Activated B cell treated with CpG ODN at 0.5 μM for 24 hours (primary cell): ENCODE results near the gene NANOS3. TPM values are rescaled to one million over a fixed set of nuclear protein-coding genes. Genes with fewer than 3 reads are reported as not detected.

Experiments used
- ATAC-seq: fragments of 200-7000 bp; cut with Tn5 transposase; one replicate; pipeline ENCODE4 v1.10.0; 2021; ENCODE audit warnings: low read depth, mild to moderate bottlenecking, moderate library complexity
- CTCF ChIA-PET: fragments of 350-600 bp; sonication (Branson Sonifier 250); formaldehyde crosslinking; loops from one replicate; lab custom pipeline; 2021; ENCODE audit warnings: antibody characterized with exemption; lab: Charles Lee
- POLR2A ChIA-PET: fragments of 350-600 bp; sonication (Branson Sonifier 250); formaldehyde crosslinking; loops from one replicate; lab custom pipeline; 2021; ENCODE audit warnings: antibody characterized with exemption; lab: Charles Lee
- DNase-seq: peaks from one replicate; pipeline ENCODE4 v3.0.0; 2022
- H3K27ac Mint-ChIP-seq: one replicate; pipeline ENCODE4 v1.8.0; 2020; ENCODE audit warnings: mixed read lengths
- H3K27me3 Mint-ChIP-seq: one replicate; pipeline ENCODE4 v1.8.0; 2021; ENCODE audit warnings: mixed read lengths
- H3K36me3 Mint-ChIP-seq: one replicate; pipeline ENCODE4 v1.8.0; 2021; ENCODE audit warnings: low read depth, mixed read lengths
- H3K4me1 Mint-ChIP-seq: one replicate; pipeline ENCODE4 v1.8.0; 2021; ENCODE audit warnings: mixed read lengths
- H3K4me3 Mint-ChIP-seq: one replicate; pipeline ENCODE4 v1.8.0; 2020; ENCODE audit warnings: mild to moderate bottlenecking, mixed read lengths
- H3K9me3 Mint-ChIP-seq: one replicate; pipeline ENCODE4 v1.8.0; 2020; ENCODE audit warnings: mixed read lengths
- CTCF ChIP-seq: fragments of 200-600 bp; IDR thresholded peaks from one replicate; pipeline ENCODE4 v1.8.0; 2022; ENCODE audit warnings: antibody characterized with exemption, mild to moderate bottlenecking
- intact Hi-C: fragments of 100-400 bp; cut with micrococcal nuclease; formaldehyde crosslinking; loops from one replicate; pipeline ENCODE4 v1.15.1; 2024
- total RNA-seq: library from RNA; stranded (reverse); gene quantifications from 2 replicates; pipeline ENCODE4 v1.2.3, GENCODE V29; 2022

NANOS3 gene
- total RNA-seq, 1 donor from 2014 or later, result not detected

GRCh38 chr19:13880059-13881043 is 3.4 kb downstream of the NANOS3 start:
- ChIA-PET CTCF (interaction anchor here (0.8 to 5.8 kb wide), 12 partner anchors 18 to 470 kb away, joined by 3 to 42 read pairs (median 4); partner anchors contain the start of genes IL27RA and MISP3), POLR2A (interaction anchor here (0.5 to 2.0 kb wide), 6 partner anchors 24 to 256 kb away, joined by 3 to 5 read pairs (median 4); partner anchors contain the start of genes ASF1B and RLN3)
- DNase-seq (peak; percentile 97), ATAC-seq (peak; percentile 99)
- H3K36me3 Mint-ChIP-seq, result no peaks in the 10 kb centered on the region
- peak overlapping the region; percentile 30 for H3K27ac Mint-ChIP-seq
- H3K9me3 Mint-ChIP-seq, result no peaks in the 10 kb centered on the region
- peaks cover 28% of the 10 kb centered on the region for H3K4me1 Mint-ChIP-seq
- TF ChIP-seq CTCF, result peak; percentile 98
- H3K27me3 Mint-ChIP-seq, result peaks cover 3% of the 10 kb centered on the region
- intact Hi-C loops, result loop anchor here (1.0 to 2.0 kb wide), 14 partner anchors 26 to 592 kb away; partner anchors contain the start of genes ASF1B, BRME1, CC2D1A and DCAF15
- peak overlapping the region; percentile 19 for H3K4me3 Mint-ChIP-seq

DNA sequence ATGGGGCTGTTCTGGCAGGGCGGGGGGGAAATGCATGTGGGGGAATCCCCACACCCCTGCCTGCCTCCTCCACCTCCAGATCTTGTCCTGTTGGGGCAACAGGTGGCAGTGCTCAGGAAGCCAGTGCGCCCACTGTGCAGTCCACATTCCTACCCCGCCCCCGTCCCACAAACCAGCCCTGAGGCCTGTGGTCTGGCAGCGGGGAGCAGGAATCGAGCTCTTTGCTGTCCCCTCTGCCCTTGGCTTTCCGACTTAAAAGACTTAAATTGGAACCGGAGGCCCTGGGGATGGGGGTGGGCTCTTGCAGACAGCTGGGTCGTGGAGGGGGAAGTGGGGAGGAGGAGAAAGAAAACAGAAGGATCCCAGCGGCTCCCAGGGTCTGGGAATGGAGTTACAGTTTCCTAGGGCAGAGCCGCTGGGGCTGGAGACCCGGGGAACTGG is 4.3 kb downstream of the NANOS3 start:
- CTCF ChIA-PET, result interaction anchor here (0.8 to 5.8 kb wide), 8 partner anchors 17 to 467 kb away, joined by 3 to 42 read pairs (median 4); partner anchors contain the start of genes IL27RA and MISP3
- Mint-ChIP-seq H3K4me1 (peaks cover 28% of the 10 kb centered on the region), H3K27ac (peak overlapping the region; percentile 18), H3K36me3 (no peaks in the 10 kb centered on the region), H3K9me3 (no peaks in the 10 kb centered on the region), H3K27me3 (peaks cover 3% of the 10 kb centered on the region), H3K4me3 (no peak overlapping the region)
- ATAC-seq (no peak), DNase-seq (no peak)
- TF ChIP-seq CTCF, result no peak
- intact Hi-C loops, result loop anchor here (2.0 kb wide), 3 partner anchors 26 to 316 kb away; partner anchors contain the start of genes BRME1, CC2D1A and DCAF15
- POLR2A ChIA-PET, result interaction anchor here (1.1 to 1.2 kb wide), 3 partner anchors 167 to 255 kb away, joined by 3 to 5 read pairs (median 4); partner anchors contain the start of gene ASF1B

GRCh38 chr19:13881692-13882418 is 4.9 kb downstream of the NANOS3 start:
- ChIA-PET POLR2A (interaction anchor here (0.6 to 1.2 kb wide), 6 partner anchors 18 to 1000 kb away, joined by 3 to 5 read pairs (median 4); no protein-coding TSS in a partner anchor), CTCF (interaction anchor here (0.5 to 5.8 kb wide), 7 partner anchors 21 to 190 kb away, joined by 3 to 42 read pairs (median 4); partner anchors contain the start of genes IL27RA and MISP3)
- Mint-ChIP-seq H3K9me3 (no peaks in the 10 kb centered on the region), H3K4me3 (peak overlapping the region; percentile 24), H3K27me3 (peaks cover 3% of the 10 kb centered on the region), H3K36me3 (no peaks in the 10 kb centered on the region), H3K27ac (peak overlapping the region; percentile 63), H3K4me1 (peaks cover 28% of the 10 kb centered on the region)
- TF ChIP-seq CTCF, result no peak
- ATAC-seq (no peak), DNase-seq (no peak)
- intact Hi-C loops, result loop anchor here (2.0 kb wide), 3 partner anchors 25 to 315 kb away; partner anchors contain the start of genes BRME1, CC2D1A and DCAF15

DNA sequence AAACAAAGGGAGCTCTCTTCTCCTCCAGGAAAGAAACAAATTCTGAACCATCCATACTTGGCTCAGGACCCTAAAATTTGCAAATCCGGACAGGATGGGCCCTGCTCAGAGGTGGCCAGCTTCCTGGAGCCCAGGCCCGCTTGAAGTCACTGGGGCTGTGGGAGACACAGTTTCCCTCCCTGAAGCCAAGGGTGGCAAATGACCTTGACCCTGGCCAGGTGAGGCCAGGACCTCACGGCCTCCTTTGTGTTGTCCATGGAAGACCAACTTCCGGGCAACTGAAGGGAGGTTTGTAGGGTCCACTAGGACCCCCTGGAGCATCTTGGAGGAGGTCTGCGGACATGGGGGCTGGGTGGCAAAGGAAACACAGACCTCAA is 5.5 kb downstream of the NANOS3 start:
- Mint-ChIP-seq H3K27ac (peak overlapping the region; percentile 63), H3K4me3 (no peak overlapping the region), H3K9me3 (no peaks in the 10 kb centered on the region), H3K4me1 (peaks cover 28% of the 10 kb centered on the region), H3K27me3 (peaks cover 3% of the 10 kb centered on the region), H3K36me3 (no peaks in the 10 kb centered on the region)
- CTCF ChIA-PET, result interaction anchor here (0.5 to 5.8 kb wide), 5 partner anchors 20 to 190 kb away, joined by 3 to 42 read pairs (median 4); partner anchors contain the start of gene MISP3
- intact Hi-C loops, result no loop called here
- no peak for TF ChIP-seq CTCF
- ATAC-seq (no peak), DNase-seq (no peak)
- POLR2A ChIA-PET, result interaction anchor here (0.6 to 0.8 kb wide), 4 partner anchors 19 to 1000 kb away, joined by 3 to 4 read pairs (median 4); no protein-coding TSS in a partner anchor
